ENCODE data around the gene PROP1.
"Not testable (repeated sequence)": the region's sequence is repeated elsewhere in the genome, so short reads cannot be mapped to it uniquely, and the experiment has no call there.

PROP1 gene

DNA sequence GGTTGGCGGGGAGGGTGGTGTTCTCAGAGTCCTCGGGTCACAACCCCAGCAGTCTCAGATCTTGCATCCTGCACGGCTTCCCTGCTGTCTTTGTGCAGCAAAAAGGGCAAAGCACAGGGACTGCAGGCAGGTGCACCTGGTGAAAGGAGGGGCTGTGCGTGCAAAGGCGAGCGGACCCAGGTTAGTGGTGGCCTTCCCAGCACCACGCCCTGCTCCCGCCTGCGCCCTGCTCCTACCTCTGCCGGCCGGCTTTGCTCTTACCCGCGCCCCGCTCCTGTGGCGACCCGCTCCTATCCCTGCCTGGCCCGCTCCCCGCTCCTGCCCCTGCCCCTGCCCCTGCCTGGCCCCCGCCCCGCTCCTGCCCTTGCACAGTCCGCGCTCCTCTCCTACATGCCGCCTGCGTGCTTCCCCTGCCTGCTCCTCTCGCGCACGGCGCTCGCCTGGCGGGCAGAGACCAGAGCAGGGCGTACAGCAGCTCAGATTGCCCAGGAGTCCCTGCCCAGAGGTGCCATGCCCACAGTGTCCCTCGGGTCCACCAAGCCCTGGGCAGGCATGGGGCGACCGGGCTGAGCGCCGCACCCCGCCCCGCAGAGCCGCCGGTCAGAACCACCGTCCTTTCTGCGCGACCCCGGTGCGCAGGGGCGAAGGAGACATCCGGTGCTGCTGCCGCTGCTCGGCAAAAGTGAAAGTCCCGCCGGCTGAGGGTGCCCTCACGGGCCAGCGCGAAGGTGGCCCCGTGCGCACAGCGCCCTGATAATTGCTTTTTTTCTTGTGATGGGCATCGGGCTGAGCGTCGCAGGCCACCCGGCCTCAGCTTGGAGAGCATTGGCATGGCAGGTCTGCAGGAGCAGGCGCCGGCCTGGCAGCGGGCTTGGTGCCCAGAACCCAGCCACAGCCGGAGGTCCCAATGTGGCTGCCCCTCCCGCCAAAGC, 52.0 kb downstream of the PROP1 start:
- not testable (repeated sequence) for H3K4me1 ChIP-seq (ENCODE audit: control insufficient read depth, insufficient read depth, low read length, unreplicated experiment); H2AFZ ChIP-seq (ENCODE audit: low read length, unreplicated experiment); H3K79me2 ChIP-seq (ENCODE audit: control insufficient read depth, insufficient read depth, low read length, unreplicated experiment); H3K36me3 ChIP-seq (ENCODE audit: insufficient read depth, low read length); H3K27ac ChIP-seq (ENCODE audit: low read depth, low read length); H3K27me3 ChIP-seq (ENCODE audit: insufficient read depth, low read length)
- H3K4me3 ChIP-seq (ENCODE audit: low read depth, low read length) = peak overlapping the region; percentile 76

DNA sequence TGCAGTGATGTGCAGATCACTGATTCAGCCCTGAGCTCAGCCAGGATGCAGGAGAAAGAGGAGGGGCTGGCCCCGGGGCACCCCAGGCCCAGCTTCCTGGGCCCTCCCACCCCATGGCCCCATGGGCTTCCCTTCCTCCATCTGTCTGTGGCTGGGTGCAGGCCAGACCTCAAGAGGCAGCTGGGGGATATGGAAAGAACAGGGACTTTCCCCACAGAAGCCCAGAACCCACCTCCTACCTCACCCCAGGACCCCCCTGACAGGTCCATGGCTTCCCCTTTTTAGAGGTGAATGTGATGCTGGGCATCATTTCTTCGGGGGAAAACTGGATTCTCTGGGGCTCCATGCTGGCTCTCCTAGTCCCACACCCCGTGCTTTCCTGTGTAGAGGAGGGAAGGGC, 53.1 kb downstream of the PROP1 start:
- H3K27ac ChIP-seq (ENCODE audit: low read depth, low read length) = not testable (repeated sequence)

More for the DNA sequence above, 53.1 kb downstream of the PROP1 start:
- H3K27me3 ChIP-seq (ENCODE audit: insufficient read depth, low read length); H3K4me1 ChIP-seq (ENCODE audit: control insufficient read depth, insufficient read depth, low read length, unreplicated experiment); H3K36me3 ChIP-seq (ENCODE audit: insufficient read depth, low read length); H3K79me2 ChIP-seq (ENCODE audit: control insufficient read depth, insufficient read depth, low read length, unreplicated experiment); H2AFZ ChIP-seq (ENCODE audit: low read length, unreplicated experiment); H3K4me3 ChIP-seq (ENCODE audit: low read depth, low read length): not testable (repeated sequence)
